ENCODE data around the gene LHFPL6. TPM values are rescaled to one million over a fixed set of nuclear protein-coding genes. Genes with fewer than 3 reads are reported as not detected.
A peak's percentile ranks its signal among the peaks of the same experiment; 100 is the strongest.

LHFPL6 gene
- polyA plus RNA-seq, 3 donors = 0.14 to 0.59 (median 0.46) TPM

- WGBS (ENCODE audit: insufficient coverage) = 98% methylated on average over 4 of the region's 6 CpGs
- Mint-ChIP-seq H3K27me3 (ENCODE audit: low read depth in 3 of 3) (peaks cover 0 to 2% (median 0%) of the 10 kb centered on the region in 3 donors), H3K4me1 (peaks cover 5% of the 10 kb centered on the region), H3K36me3 (no peaks in the 10 kb centered on the region), H3K4me3 (no peak overlapping the region), H3K27ac (no peak overlapping the region), H3K9me3 (peaks cover 1 to 7% (median 4%) of the 10 kb centered on the region in 7 donors)
- Histone ChIP-seq H4K20me1 (ENCODE audit: insufficient read depth, low read length) (no peaks in the 10 kb centered on the region), H2AFZ (ENCODE audit: insufficient read depth, low read depth, low read length, poor library complexity, severe bottlenecking) (no peak overlapping the region), H3K4me1 (ENCODE audit: control insufficient read depth in 1 of 2, insufficient read depth in 2 of 2, low read length in 2 of 2) (no peaks in the 10 kb centered on the region), H3K4me3 (replicated peaks in 1 of 3; ENCODE audit: low read depth in 2 of 3, low read length in 3 of 3) (no peak overlapping the region), H3K36me3 (replicated peaks in 1 of 2; ENCODE audit: control insufficient read depth in 1 of 2, insufficient read depth in 2 of 2, low read length in 2 of 2) (no peaks in the 10 kb centered on the region), H3K27me3 (ENCODE audit: control insufficient read depth in 2 of 2, insufficient read depth in 2 of 2, low read length in 2 of 2) (no peaks in the 10 kb centered on the region), H3K27ac (ENCODE audit: low read depth in 1 of 2, low read length in 2 of 2) (no peak overlapping the region), H3K4me2 (replicated peaks; ENCODE audit: extremely low read depth, low read length, poor library complexity, severe bottlenecking) (no peak overlapping the region), H3K79me2 (ENCODE audit: insufficient read depth, low read length) (no peaks in the 10 kb centered on the region), H3K9me3 (replicated peaks in 1 of 2; ENCODE audit: control insufficient read depth in 1 of 2, insufficient read depth in 1 of 2, low read length in 2 of 2) (no peaks in the 10 kb centered on the region), H3K9ac (ENCODE audit: insufficient read depth, low read length, poor library complexity, severe bottlenecking) (no peak overlapping the region)
- intact Hi-C loops (cut with micrococcal nuclease) = no loop called here
- no peak for DNase-seq
- TF ChIP-seq, protein P1, sequence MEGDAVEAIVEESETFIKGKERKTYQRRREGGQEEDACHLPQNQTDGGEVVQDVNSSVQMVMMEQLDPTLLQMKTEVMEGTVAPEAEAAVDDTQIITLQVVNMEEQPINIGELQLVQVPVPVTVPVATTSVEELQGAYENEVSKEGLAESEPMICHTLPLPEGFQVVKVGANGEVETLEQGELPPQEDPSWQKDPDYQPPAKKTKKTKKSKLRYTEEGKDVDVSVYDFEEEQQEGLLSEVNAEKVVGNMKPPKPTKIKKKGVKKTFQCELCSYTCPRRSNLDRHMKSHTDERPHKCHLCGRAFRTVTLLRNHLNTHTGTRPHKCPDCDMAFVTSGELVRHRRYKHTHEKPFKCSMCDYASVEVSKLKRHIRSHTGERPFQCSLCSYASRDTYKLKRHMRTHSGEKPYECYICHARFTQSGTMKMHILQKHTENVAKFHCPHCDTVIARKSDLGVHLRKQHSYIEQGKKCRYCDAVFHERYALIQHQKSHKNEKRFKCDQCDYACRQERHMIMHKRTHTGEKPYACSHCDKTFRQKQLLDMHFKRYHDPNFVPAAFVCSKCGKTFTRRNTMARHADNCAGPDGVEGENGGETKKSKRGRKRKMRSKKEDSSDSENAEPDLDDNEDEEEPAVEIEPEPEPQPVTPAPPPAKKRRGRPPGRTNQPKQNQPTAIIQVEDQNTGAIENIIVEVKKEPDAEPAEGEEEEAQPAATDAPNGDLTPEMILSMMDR (IDR thresholded peaks at IDR 0.05) = no peak
Observed at GRCh38 chr13:39349391-39349960, 253.5 kb downstream of the LHFPL6 start.

GRCh38 chr13:39347926-39348901 lies 254.8 kb downstream of the LHFPL6 start:
- Mint-ChIP-seq H3K9me3 (peaks cover 0 to 5% (median under 1%) of the 10 kb centered on the region in 7 donors), H3K4me1 (peaks cover 5% of the 10 kb centered on the region), H3K36me3 (no peaks in the 10 kb centered on the region), H3K27ac (peak overlapping the region in 2 of 7 donors; percentile 33 to 40), H3K27me3 (ENCODE audit: low read depth in 3 of 3) (peaks cover 0 to 2% (median 0%) of the 10 kb centered on the region in 3 donors), H3K4me3 (peak overlapping the region in 1 of 2 donors; percentile 58)
- 41% methylated on average over 5 of the region's 9 CpGs for WGBS (ENCODE audit: insufficient coverage)
- no peak overlapping the region for H3K9ac ChIP-seq (ENCODE audit: insufficient read depth, low read length, poor library complexity, severe bottlenecking)
- H4K20me1 ChIP-seq (ENCODE audit: insufficient read depth, low read length) = no peaks in the 10 kb centered on the region
- TF ChIP-seq, protein P1 (IDR thresholded peaks at IDR 0.05) = no peak
- no peaks in the 10 kb centered on the region for H3K9me3 ChIP-seq (replicated peaks in 1 of 2; ENCODE audit: control insufficient read depth in 1 of 2, insufficient read depth in 1 of 2, low read length in 2 of 2)
- no peaks in the 10 kb centered on the region for H3K27me3 ChIP-seq (ENCODE audit: control insufficient read depth in 2 of 2, insufficient read depth in 2 of 2, low read length in 2 of 2)
- H3K4me2 ChIP-seq (replicated peaks; ENCODE audit: extremely low read depth, low read length, poor library complexity, severe bottlenecking) = peak overlapping the region; percentile 20
- H3K36me3 ChIP-seq (replicated peaks in 1 of 2; ENCODE audit: control insufficient read depth in 1 of 2, insufficient read depth in 2 of 2, low read length in 2 of 2) = no peaks in the 10 kb centered on the region
- no peaks in the 10 kb centered on the region for H3K79me2 ChIP-seq (ENCODE audit: insufficient read depth, low read length)
- DNase-seq = no peak
- no peaks in the 10 kb centered on the region for H3K4me1 ChIP-seq (ENCODE audit: control insufficient read depth in 1 of 2, insufficient read depth in 2 of 2, low read length in 2 of 2)
- no peak overlapping the region for H3K4me3 ChIP-seq (replicated peaks in 1 of 3; ENCODE audit: low read depth in 2 of 3, low read length in 3 of 3)
- intact Hi-C loops (cut with micrococcal nuclease) = no loop called here
- no peak overlapping the region for H3K27ac ChIP-seq (ENCODE audit: low read depth in 1 of 2, low read length in 2 of 2)
- peak overlapping the region; percentile 22 for H2AFZ ChIP-seq (ENCODE audit: insufficient read depth, low read depth, low read length, poor library complexity, severe bottlenecking)

Measured in CD14-positive monocyte (primary cell).